Stimulated activated CD8-positive, alpha-beta memory T cell treated with anti-CD3 and anti-CD28 coated beads, Interleukin-15, amount 100 ng/mL, for 4 hours (primary cell): ENCODE measurements around the gene SPOCK3.
"Not testable (repeated sequence)": the region's sequence is repeated elsewhere in the genome, so short reads cannot be mapped to it uniquely, and the experiment has no call there.

Source experiments
- DNase-seq, 2 donors: peaks; one replicate each; pipeline ENCODE4 v3.0.0-alpha.2; 2020; ENCODE audit warnings: low read depth in 2 of 2

The SPOCK3 gene

DNA sequence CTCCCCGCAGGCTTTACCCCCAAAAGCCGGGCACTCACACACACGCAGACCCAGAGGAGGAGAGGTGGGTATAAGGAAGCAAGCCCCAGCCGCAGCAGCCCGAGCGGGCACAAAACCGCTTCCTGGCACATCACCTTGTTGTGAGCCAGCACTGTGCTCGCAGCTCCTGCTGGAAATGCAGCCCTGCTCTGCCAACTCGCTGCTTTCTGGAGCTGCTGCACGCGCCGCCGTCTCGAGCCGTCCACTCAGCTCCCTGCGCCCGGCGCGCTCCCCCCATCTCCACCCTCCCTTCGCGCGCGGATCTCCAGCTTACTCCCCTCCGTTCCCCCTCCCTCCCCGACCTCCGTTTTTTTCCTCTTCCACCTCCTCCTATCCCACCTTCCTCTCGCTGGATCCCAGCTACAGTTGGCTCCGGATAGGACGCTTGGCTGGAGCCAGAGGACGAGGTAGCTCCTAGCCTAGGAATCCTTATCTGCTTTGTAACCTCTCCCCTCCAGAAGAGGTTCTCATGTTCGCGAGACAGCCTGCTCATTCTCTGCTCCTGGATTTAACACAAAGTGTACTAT is at the start of gene SPOCK3:
Gene SPOCK3, minus strand, starts transcription at position 179 of the 566 bp plus-strand sequence.
- no peak for DNase-seq

- no peak for DNase-seq
Measured at GRCh38 chr4:167282171-167282864, 48.0 kb upstream of the SPOCK3 start.

GRCh38 chr4:167281545-167281944 is 47.3 kb upstream of the SPOCK3 start:
- not testable (repeated sequence) for DNase-seq

- DNase-seq = no peak
Measured at GRCh38 chr4:167274351-167274750, 40.1 kb upstream of the SPOCK3 start.

DNA sequence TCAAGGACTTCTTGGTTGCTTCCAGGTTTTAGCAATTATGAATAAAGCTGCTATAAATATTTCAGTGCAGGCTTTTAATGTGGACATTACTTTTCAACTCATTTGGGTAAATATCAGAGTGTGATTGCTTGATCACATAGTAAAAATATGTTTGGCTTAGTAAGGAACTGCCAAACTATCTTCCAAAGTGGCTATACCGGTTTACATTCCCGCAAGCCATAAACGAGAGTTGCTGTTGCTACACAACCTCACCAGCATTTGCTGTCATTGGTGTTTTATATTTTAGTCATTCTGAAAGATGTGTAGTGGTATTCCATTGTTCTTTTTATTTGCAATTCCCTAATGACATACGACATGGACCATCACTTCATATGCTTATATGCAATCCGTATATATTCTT is 30.9 kb upstream of the SPOCK3 start:
- no peak for DNase-seq

- no peak for DNase-seq
Measured at GRCh38 chr4:167248271-167248670, 14.0 kb upstream of the SPOCK3 start.

DNA sequence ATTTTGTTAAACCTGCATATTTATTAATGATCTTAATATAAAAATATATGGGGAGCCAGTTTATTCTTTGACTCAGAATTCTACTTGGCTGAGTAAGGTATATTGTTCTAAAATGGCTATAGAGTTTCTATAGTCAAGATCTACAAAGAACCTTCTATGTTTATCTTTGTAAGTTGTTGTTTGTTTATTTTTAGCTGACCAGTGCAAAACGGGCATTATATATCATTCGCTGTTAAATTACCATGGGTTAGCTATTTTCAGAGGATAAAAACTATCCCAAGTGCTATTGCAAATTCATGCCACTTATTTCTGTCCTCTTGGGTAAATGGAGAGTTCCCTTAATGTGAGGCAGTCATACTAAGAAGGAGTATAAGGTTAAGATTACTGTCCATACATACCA is 5.3 kb upstream of the SPOCK3 start:
- no peak for DNase-seq

- no peak for DNase-seq
Measured at GRCh38 chr4:167238226-167238625, 3.9 kb upstream of the SPOCK3 start.

DNA sequence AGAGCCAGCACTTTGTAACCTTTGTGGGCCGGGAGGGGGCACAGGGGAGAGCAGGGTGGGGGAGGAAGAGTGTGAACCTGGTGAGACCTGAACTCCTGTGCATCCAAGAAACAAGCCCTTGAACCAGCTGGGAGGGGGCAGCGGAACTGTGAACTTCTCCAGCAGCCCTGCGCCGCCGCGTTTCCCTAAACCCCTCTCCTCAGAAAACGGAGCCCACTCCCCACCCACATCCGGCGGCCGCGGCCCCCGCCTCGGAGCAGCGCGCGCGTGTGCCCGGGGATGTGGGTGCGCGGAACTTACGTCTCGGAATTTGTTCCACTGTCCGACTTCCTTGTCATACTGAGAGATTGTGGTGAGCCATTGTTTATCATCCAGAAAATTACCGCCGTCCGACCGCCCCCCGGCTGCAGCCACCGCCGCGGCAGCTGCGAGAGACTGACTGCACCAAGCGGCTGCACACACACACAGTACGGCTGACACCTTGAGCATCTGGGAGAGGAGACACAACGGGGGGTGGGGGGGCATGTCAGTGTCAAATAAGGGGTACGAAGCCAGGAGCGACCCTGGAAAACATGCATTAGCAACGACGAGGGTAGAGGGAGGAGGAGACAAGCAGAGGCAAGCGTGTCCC is 494 bp downstream of the SPOCK3 start:
- no peak for DNase-seq

GRCh38 chr4:167232805-167233684 is 1.2 kb downstream of the SPOCK3 start:
- no peak for DNase-seq

GRCh38 chr4:167230744-167231143 is 3.5 kb downstream of the SPOCK3 start:
- no peak for DNase-seq

DNA sequence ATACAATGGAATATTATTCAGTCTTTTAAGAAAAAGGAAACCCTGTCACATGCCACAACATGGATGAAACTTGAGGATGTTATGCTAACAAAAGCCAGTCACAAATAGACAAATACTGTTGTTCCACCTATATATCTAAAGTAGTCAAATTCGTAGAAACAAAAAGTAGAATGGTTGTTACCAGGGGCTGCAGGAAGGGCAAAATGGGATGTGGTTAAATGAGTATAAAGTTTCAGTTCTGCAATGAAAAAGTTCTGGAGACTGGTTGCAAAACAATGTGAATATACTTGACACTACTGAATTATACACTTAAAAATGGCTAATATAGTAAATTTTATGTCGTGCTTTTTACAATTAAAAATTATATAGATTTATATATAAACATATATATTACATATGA is 12.2 kb downstream of the SPOCK3 start:
- no peak for DNase-seq

GRCh38 chr4:167221084-167221483 is 13.2 kb downstream of the SPOCK3 start:
- DNase-seq = no peak

- DNase-seq = no peak
Measured at GRCh38 chr4:167218022-167218608, 16.2 kb downstream of the SPOCK3 start.

GRCh38 chr4:167216783-167217182 is 17.5 kb downstream of the SPOCK3 start:
- DNase-seq = no peak

GRCh38 chr4:167210166-167210565 is 24.1 kb downstream of the SPOCK3 start:
- DNase-seq = no peak

GRCh38 chr4:167196344-167197012 is 37.8 kb downstream of the SPOCK3 start:
- no peak for DNase-seq

DNA sequence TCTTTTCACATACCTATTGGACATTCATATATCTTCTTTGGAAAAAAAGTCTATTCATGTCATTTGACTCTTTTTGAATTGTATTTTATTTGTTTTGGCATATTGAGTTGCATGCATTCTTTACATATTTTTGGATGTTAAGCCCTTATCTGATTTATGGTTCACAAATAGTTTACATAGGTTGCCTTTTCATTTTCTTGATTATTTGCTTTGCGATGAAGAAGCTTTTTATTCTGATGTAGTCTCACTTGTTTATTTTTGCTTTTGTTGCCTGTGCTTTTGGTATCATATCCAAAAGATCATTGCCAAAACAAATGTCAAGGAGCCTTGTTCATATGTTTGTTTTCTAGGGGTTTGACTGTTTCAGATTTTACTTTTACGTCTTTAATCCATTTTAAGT is 43.9 kb downstream of the SPOCK3 start:
- DNase-seq = no peak

DNA sequence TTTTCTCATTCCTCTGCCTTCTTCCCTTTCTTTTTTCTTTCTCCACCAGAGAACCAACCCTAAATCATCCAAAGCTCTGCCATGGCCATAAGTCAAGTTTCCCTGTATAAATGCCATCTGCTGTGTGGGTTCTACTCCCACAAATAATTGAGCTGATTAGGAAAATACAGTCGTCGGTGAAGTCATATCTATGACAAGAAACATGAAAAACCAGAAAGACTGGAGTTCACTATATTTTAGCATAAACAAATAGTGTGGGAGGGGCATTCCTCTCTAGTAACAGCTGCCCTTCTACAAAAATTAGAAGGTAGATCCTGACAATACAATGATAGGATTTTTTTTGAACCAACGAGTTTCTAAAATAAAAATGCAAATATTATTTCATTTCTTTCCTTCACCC is 48.8 kb downstream of the SPOCK3 start:
- no peak for DNase-seq

DNA sequence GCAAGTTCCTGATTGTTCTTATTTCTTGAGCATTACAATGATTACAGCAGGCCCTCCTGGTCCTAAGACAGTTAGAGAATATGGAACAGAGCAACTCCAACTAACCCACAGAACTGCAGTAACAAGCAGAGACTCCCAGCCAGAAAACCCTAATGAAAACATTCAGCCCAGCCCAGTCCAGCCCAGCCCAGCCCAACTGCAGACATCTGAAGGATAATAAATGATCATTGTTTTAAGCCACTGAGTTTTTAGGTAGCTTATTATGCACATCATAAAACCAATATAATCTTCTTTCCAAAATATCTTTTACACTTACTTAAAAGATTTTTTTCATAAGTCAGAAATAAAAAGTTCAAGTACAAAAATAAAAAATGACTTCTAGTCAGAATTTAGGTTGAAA is 51.3 kb downstream of the SPOCK3 start:
- no peak for DNase-seq

DNA sequence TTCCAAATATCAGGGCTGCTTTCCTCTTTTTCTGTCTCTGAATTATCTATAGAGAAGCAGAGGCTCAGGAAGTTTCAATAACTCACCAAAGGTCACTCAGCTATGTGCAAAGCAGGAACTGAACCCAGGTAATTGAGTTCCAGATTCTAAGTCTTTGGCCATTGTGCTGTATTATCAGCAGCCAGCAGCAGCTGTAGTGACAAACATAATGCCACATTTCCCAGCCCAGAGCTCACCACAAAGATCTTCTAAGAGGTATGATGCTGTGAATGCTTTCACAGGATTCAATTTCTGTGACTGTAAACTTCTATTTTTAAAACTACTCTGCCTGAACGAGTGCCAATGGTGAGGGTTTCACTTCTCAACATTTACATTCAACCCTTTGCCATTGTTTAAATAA is 56.4 kb downstream of the SPOCK3 start:
- no peak for DNase-seq
